Adrenal gland (tissue), 5 donors: Measurements from ENCODE around the gene STAMBPL1.

Experiments used
- CTCF ChIP-seq, 6 experiments: fragments of 450-650 bp in 4 of 6; fragments of 200-600 bp in 2 of 6; sonication (generic) in 1 of 6; IDR thresholded peaks; 1 replicate in 5 of 6; 2 replicates in 1 of 6; pipeline versions ENCODE4 v1.5.1 to v1.8.0; 2016 to 2021; ENCODE audit warnings: antibody characterized with exemption in 6 of 6, mild to moderate bottlenecking in 2 of 6, moderate library complexity in 1 of 6
- POLR2A ChIP-seq, 2 donors: fragments of 450-650 bp; IDR thresholded peaks; one replicate each; pipeline ENCODE4 v1.6.1; 2017; ENCODE audit warnings: antibody characterized with exemption in 2 of 2, mild to moderate bottlenecking in 2 of 2, moderate library complexity in 1 of 2
- donor health status: DM: no; HTN: no; CAD: no.

GRCh38 chr10:88883448-88883809, 3.4 kb downstream of the STAMBPL1 start:
- TF ChIP-seq CTCF (IDR thresholded peaks at IDR 0.05) (no peak), POLR2A (IDR thresholded peaks at IDR 0.05) (no peak)
